ENCODE results near the gene UBE2QL1.

Gene UBE2QL1, protein sequence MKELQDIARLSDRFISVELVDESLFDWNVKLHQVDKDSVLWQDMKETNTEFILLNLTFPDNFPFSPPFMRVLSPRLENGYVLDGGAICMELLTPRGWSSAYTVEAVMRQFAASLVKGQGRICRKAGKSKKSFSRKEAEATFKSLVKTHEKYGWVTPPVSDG
- total RNA-seq: 0 to 0.10 (median 0) reads per million in 18 experiments

GRCh38 chr5:6448622-6449464 lies at the start of gene UBE2QL1:
UBE2QL1 (plus strand) TSS chr5:6448859; CDS start chr5:6448894, 35 bp downstream.
- DNase-seq: no peak

DNA sequence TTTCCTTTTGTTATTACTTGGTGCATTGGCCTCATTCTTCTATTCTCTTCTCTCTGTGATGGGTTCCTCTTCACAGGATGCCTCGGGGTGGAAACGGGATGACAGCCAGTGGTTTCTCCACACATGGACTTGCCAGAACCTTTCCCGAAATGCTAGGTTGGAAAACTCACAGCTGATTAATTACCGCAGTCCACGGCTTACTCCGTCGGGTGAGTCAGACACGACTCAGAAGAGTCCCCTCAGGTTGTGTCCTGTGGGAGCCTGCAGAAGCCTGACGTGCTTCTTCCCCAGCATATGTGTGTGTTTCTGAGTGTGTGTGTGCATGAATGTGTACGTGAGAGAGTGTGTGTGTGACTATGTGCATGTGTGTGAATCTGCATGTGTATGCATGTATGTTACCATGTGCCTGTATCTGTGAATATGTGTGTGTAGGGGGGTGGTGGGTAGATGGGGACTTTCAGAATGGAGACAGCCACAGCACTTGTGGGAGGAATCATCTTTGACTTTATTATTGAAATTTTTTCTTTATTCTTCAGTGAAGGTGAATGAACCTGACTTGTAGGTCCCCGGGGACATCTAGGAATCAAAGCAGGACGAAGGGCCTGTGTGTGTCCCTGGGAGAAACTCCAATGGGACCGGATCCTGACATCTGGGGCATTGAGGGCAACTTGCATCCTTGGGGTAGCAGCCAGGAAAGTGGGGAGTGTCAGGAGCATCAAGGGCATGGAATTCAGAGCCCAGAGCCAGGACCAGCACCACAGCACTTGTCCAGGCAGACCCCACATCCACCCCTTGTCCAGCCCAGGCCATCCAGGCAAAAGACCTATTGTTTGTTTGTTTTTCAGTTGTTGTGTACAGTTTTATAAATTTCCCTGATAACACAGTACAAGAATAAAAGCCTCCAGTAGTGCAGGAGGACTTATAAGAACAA lies 48.4 kb upstream of the UBE2QL1 start:
- DNase-seq: no peak

GRCh38 chr5:6401410-6401809 lies 47.2 kb upstream of the UBE2QL1 start:
- DNase-seq: no peak

- DNase-seq: no peak
These were observed 45.7 kb upstream of the UBE2QL1 start for GRCh38 chr5:6402939-6403338.

DNA sequence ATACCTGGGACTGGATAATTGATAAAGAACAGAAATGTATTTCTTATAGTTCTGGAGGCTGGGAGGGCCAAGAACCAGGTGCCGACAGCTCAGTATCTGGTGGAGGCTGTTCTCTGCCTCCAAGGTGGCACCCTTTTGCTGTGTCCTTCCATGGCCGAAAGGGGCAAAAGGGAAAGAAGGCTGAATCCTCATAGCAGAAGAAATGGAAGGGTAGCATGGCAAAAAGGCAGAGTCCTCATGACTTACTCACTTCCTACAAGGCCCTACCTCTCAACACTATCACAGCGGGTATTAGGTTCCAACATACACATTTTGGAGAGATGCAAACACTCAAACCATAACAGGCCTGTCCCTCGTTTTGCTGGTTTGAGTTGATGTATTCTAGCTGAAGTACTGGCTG lies 45.2 kb upstream of the UBE2QL1 start:
- no peak for DNase-seq

DNA sequence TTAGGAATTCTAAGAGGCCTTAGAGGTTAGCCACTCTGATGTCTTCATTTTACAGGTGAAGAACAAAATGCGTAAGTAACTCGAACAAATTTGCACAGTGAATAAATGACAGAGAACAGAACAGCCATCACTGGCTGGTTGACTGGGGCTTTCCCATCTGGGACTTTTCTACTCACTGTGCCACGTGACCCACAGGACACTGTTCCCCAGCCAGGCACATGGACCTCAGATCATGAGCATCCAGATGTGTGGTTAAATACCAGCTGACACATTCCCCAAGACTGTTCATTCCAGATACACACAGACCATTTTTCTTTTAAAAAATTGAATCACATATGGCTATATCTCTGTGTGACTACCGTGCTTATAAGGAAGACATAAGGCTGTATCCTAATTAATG lies 44.5 kb upstream of the UBE2QL1 start:
- no peak for DNase-seq

GRCh38 chr5:6405591-6405990 lies 43.1 kb upstream of the UBE2QL1 start:
- DNase-seq: no peak

- no peak for DNase-seq
These were observed 41.0 kb upstream of the UBE2QL1 start for GRCh38 chr5:6407558-6408259.

DNA sequence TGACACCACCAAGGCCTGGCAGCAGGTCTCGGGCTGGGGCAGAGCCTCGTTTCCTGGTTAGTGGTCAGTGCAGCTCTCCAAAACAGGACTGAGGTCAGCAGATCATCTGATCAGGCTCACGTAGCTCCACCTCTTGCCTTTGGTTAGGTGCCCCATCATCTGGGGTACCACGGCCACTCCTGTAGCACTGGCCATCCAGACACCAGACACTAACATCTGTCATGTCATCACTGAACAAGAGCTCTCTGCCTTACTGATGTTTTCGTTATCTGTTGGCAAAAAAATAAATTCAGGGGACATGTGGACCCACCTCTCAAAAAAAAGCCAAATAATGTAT lies 40.4 kb upstream of the UBE2QL1 start:
- DNase-seq: no peak

DNA sequence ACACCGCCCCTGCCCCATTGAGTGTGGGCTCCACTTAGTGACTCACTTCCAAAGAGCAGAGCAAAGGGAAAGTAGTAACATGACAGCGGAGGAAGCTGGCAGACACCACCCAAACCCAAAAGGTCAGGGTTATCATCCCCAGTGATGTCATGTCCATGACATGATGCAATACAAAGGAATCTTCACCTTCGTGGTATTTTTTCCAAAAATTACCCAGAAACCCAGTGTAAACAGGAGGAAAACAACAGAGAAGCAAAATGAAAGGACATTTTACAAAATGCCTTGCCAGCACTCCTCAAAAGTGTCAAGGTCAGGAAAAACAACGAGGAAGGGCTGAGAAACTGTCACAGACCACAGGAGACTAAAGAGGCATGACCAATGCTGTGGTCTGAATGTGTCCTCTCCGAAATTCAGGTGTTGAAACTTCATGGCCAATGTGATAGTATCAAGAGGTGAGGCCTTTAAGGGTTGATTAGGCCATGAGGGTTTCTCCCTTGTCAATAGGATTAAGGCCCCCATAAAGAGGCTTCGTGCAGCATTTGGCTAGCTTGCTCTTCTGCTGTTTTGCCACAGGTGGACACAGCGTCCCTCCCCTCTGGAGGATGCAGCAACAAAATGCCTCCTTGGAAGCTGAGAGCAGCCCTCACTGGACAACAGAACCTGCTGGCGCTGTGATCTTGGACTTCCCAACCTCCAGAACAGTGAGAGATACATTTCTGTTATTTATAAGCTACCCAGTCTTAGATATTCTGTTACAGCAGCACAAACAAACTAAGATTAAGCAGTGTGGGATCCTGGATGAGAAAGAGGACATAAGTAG lies 39.8 kb upstream of the UBE2QL1 start:
- DNase-seq: no peak

- DNase-seq: no peak
These were observed 38.2 kb upstream of the UBE2QL1 start for GRCh38 chr5:6410421-6410820.

GRCh38 chr5:6411141-6411540 lies 37.5 kb upstream of the UBE2QL1 start:
- DNase-seq: no peak

- no peak for DNase-seq
These were observed 35.8 kb upstream of the UBE2QL1 start for GRCh38 chr5:6412811-6413210.

- no peak for DNase-seq
These were observed 31.0 kb upstream of the UBE2QL1 start for GRCh38 chr5:6417657-6418056.

GRCh38 chr5:6418679-6419276 lies 29.9 kb upstream of the UBE2QL1 start:
- no peak for DNase-seq

DNA sequence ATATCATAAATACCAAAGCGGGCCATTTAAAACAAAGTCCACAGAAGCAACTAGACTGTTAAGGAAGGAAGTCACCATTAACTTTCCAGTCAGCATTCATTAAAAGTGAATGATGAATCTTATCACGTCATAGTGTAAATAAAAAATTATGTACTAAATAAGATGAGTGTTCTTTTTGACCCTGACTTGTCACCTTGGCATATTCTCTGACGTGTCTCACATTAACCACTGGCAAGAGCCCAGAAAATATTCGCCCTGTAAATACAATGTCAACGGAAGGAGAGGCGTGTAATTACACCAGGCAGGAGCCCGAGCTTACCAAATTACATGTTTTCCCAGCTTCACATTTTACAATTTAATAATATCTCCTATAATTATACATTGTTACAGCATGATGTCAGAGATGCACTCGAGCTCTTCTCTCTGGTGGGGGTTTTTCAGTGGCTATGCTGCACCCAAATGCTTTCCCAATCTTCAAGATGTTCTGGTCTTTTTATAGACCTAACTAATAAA lies 29.3 kb upstream of the UBE2QL1 start:
- no peak for DNase-seq

DNA sequence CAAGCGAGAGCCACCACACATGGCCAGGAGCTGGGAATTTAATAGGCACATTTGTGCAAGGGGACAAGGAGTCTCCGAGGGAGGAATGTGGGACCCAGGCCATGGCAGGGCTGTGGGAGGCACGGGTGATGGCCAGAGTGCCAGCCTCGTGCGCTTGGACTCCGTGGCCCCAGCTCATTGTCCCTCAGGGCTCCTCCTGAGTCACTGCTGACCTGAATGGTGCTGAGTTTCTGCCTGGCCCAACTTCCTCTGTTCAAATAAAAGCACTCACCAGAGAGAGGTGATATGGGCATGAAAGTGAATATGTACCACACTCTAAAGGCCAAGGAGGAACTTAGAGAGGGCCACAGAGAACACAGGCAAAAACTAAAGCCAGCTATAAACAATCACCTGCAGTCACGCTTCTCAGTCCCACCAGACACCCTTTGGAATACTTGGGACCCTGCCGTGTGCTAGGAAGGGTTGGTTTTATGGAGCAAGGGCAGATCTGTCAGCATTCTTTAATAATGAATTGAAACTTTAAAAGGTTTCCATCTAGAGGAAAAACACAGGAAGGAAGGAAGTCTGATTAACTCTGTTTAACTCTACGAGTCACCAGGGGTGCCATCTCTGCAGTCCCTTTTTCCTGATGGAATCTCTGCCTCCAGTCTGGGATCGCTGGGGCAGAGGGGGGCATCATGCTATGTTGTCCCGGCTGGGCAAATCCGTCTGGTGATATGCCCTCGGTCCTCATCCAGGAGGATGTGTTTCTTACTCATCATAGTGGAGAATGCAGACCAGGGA lies 25.1 kb upstream of the UBE2QL1 start:
- DNase-seq: no peak

- DNase-seq: no peak
These were observed 24.5 kb upstream of the UBE2QL1 start for GRCh38 chr5:6424110-6424659.

DNA sequence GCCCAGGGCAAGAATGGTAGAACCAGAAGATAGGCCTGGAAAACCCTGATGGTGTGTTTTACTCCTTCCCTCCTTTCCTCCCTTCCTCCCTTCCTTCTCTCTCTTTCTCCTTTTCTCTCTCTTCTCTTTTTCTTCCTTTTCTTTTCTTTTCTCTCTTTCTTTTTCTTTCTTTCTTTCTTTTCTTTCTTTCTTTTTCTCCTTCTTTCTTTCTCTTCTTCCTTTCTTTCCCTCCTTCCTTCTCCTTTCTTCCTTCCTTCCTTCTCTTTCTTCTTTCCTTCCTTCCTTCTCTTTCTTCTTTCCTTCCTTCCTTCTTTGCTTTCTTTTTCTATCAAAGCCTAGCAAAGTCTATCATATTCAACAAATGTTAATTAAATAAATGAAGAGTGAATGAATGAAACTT lies 24.0 kb upstream of the UBE2QL1 start:
- DNase-seq: no peak

DNA sequence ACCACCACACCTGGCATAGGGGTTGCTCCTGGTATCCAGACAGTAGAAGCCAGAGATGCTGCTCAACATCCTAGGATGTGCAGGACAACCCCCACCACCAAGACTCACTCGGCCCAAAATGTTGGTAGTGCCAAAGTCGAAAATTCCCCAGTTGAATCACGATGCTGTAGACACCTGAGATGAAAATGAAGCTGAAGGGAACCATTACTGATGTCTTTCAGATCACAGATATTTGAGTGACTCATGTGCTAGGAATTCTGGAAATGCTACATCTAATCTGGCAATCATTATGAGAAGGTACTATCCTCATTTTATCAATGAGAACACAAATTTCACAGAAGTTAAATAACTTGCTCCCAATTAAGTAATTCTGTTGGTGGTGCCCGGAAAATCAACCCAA lies 21.0 kb upstream of the UBE2QL1 start:
- no peak for DNase-seq
